ENCODE measurements around the gene PRR23A. TPM values are rescaled to one million over a fixed set of nuclear protein-coding genes. Genes with fewer than 3 reads are reported as not detected.
A peak's percentile ranks its signal among the peaks of the same experiment; 100 is the strongest.

The PRR23A gene
- total RNA-seq, 1 experiment from 2014 or later = not detected

DNA sequence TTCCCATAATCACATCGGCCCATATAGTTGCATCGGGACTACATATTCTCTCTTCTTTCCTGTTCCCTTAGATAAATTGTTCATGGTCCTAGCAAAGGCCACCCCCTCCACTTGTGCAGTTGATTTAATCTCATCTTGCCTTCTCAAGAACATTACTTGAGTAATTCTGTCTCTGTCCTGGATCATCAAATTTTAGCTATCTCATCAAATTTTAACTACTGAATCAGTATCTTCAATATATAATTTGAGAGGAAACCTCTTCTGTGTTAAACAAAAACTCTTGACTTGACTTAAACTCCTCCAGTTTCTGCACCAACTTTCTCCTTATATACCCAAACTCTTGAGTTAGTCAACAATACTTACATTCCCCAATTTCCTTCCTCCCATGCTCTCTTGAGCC lies 18.9 kb upstream of the PRR23A start (continued):
- TF ChIP-seq NFE2L1 (CRISPR knock-in tag; IDR thresholded peaks at IDR 0.05) (no peak), GABPB1 (CRISPR knock-in tag; IDR thresholded peaks at IDR 0.05) (no peak)
- TF ChIP-seq, protein P1, sequence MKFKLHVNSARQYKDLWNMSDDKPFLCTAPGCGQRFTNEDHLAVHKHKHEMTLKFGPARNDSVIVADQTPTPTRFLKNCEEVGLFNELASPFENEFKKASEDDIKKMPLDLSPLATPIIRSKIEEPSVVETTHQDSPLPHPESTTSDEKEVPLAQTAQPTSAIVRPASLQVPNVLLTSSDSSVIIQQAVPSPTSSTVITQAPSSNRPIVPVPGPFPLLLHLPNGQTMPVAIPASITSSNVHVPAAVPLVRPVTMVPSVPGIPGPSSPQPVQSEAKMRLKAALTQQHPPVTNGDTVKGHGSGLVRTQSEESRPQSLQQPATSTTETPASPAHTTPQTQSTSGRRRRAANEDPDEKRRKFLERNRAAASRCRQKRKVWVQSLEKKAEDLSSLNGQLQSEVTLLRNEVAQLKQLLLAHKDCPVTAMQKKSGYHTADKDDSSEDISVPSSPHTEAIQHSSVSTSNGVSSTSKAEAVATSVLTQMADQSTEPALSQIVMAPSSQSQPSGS (CRISPR knock-in tag; IDR thresholded peaks at IDR 0.05; ENCODE audit: borderline replicate concordance, low read depth) = no peak
- TF ChIP-seq, protein P2, sequence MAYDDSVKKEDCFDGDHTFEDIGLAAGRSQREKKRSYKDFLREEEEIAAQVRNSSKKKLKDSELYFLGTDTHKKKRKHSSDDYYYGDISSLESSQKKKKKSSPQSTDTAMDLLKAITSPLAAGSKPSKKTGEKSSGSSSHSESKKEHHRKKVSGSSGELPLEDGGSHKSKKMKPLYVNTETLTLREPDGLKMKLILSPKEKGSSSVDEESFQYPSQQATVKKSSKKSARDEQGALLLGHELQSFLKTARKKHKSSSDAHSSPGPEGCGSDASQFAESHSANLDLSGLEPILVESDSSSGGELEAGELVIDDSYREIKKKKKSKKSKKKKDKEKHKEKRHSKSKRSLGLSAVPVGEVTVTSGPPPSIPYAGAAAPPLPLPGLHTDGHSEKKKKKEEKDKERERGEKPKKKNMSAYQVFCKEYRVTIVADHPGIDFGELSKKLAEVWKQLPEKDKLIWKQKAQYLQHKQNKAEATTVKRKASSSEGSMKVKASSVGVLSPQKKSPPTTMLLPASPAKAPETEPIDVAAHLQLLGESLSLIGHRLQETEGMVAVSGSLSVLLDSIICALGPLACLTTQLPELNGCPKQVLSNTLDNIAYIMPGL (CRISPR knock-in tag; IDR thresholded peaks at IDR 0.05) = no peak

- no peak within 1 kb of the TSS for H3K4me3 Mint-ChIP-seq
- DNase-seq (ENCODE audit: low spot score) (peak; percentile 17), ATAC-seq (peak; percentile 56)
- POLR2A ChIA-PET = no interaction called here
- H3K4me1 Mint-ChIP-seq = no peaks in the 10 kb centered on the region
- no peak for TF ChIP-seq ELF4 (CRISPR knock-in tag; IDR thresholded peaks at IDR 0.05; ENCODE audit: low read depth)
- TF ChIP-seq, protein P3, sequence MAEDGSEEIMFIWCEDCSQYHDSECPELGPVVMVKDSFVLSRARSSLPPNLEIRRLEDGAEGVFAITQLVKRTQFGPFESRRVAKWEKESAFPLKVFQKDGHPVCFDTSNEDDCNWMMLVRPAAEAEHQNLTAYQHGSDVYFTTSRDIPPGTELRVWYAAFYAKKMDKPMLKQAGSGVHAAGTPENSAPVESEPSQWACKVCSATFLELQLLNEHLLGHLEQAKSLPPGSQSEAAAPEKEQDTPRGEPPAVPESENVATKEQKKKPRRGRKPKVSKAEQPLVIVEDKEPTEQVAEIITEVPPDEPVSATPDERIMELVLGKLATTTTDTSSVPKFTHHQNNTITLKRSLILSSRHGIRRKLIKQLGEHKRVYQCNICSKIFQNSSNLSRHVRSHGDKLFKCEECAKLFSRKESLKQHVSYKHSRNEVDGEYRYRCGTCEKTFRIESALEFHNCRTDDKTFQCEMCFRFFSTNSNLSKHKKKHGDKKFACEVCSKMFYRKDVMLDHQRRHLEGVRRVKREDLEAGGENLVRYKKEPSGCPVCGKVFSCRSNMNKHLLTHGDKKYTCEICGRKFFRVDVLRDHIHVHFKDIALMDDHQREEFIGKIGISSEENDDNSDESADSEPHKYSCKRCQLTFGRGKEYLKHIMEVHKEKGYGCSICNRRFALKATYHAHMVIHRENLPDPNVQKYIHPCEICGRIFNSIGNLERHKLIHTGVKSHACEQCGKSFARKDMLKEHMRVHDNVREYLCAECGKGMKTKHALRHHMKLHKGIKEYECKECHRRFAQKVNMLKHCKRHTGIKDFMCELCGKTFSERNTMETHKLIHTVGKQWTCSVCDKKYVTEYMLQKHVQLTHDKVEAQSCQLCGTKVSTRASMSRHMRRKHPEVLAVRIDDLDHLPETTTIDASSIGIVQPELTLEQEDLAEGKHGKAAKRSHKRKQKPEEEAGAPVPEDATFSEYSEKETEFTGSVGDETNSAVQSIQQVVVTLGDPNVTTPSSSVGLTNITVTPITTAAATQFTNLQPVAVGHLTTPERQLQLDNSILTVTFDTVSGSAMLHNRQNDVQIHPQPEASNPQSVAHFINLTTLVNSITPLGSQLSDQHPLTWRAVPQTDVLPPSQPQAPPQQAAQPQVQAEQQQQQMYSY (CRISPR knock-in tag; IDR thresholded peaks at IDR 0.05) = no peak
- no peak for TF ChIP-seq SOX15 (CRISPR knock-in tag; IDR thresholded peaks at IDR 0.05)
- no peak for TF ChIP-seq HMGA2 (CRISPR knock-in tag; IDR thresholded peaks at IDR 0.05)
- TF ChIP-seq ZSCAN18 (CRISPR knock-in tag; IDR thresholded peaks at IDR 0.05) = no peak
- TF ChIP-seq, protein P4, sequence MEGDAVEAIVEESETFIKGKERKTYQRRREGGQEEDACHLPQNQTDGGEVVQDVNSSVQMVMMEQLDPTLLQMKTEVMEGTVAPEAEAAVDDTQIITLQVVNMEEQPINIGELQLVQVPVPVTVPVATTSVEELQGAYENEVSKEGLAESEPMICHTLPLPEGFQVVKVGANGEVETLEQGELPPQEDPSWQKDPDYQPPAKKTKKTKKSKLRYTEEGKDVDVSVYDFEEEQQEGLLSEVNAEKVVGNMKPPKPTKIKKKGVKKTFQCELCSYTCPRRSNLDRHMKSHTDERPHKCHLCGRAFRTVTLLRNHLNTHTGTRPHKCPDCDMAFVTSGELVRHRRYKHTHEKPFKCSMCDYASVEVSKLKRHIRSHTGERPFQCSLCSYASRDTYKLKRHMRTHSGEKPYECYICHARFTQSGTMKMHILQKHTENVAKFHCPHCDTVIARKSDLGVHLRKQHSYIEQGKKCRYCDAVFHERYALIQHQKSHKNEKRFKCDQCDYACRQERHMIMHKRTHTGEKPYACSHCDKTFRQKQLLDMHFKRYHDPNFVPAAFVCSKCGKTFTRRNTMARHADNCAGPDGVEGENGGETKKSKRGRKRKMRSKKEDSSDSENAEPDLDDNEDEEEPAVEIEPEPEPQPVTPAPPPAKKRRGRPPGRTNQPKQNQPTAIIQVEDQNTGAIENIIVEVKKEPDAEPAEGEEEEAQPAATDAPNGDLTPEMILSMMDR (IDR thresholded peaks at IDR 0.05) = peak; percentile 23; the same call in 1 of the 2 replicates
- TF ChIP-seq ERG (CRISPR knock-in tag; IDR thresholded peaks at IDR 0.05) = no peak
- H3K27ac Mint-ChIP-seq = no peak within 1 kb of the TSS
- H3K27me3 Mint-ChIP-seq (ENCODE audit: low read depth) = no peaks in the 10 kb centered on the region
- CTCF ChIA-PET = interaction anchor here (1.5 to 2.1 kb wide), 3 partner anchors 26 to 97 kb away, joined by 3 to 7 read pairs (median 4); no protein-coding TSS in a partner anchor
- no peaks in the 10 kb centered on the region for H3K36me3 Mint-ChIP-seq
- H3K9me3 Mint-ChIP-seq = peaks cover 5% of the 10 kb centered on the region; the same call in 1 of the 2 replicates
Measured at GRCh38 chr3:139020868-139021234, 14.8 kb upstream of the PRR23A start, which contains the start of gene PRR23B. Gene PRR23B (minus strand): TSS chr3:139020926. CDS start chr3:139020661, 265 bp downstream.
